Activated CD4-positive, alpha-beta memory T cell treated with anti-CD3 and anti-CD28 coated beads, Interleukin-2, amount 10 ng/mL, durations not matched to agents 7 days and 5 days (primary cell): Measurements from ENCODE around the gene SH2D4B. TPM values are rescaled to one million over a fixed set of nuclear protein-coding genes. Genes with fewer than 3 reads are reported as not detected.
"Not testable (repeated sequence)": the region's sequence is repeated elsewhere in the genome, so short reads cannot be mapped to it uniquely, and the experiment has no call there.

Source experiments
- CTCF ChIA-PET: fragments of 350-600 bp; sonication (Branson Sonifier 250); formaldehyde crosslinking; loops from one replicate; lab custom pipeline; 2021; ENCODE audit warnings: antibody characterized with exemption, inconsistent platforms; lab: Charles Lee
- POLR2A ChIA-PET: fragments of 350-600 bp; sonication (Branson Sonifier 250); formaldehyde crosslinking; loops from one replicate; lab custom pipeline; 2021; ENCODE audit warnings: antibody characterized with exemption; lab: Charles Lee
- DNase-seq: peaks from one replicate; pipeline ENCODE4 v3.0.0-alpha.2; 2020
- H3K27ac Mint-ChIP-seq: one replicate; pipeline ENCODE4 v1.8.0; 2021; ENCODE audit warnings: mild to moderate bottlenecking, mixed read lengths
- H3K27me3 Mint-ChIP-seq: one replicate; pipeline ENCODE4 v1.8.0; 2021; ENCODE audit warnings: mixed read lengths
- H3K36me3 Mint-ChIP-seq: one replicate; pipeline ENCODE4 v1.8.0; 2021; ENCODE audit warnings: low read depth, mixed read lengths
- H3K4me1 Mint-ChIP-seq: one replicate; pipeline ENCODE4 v1.8.0; 2021; ENCODE audit warnings: mixed read lengths
- H3K4me3 Mint-ChIP-seq: one replicate; pipeline ENCODE4 v1.8.0; 2021; ENCODE audit warnings: mild to moderate bottlenecking, mixed read lengths
- H3K9me3 Mint-ChIP-seq: one replicate; pipeline ENCODE4 v1.8.0; 2021; ENCODE audit warnings: mixed read lengths
- total RNA-seq, 2 experiments: library from RNA; stranded (reverse); gene quantifications; one replicate each; pipeline ENCODE4 v1.2.3, GENCODE V29; 2021

The SH2D4B gene
- total RNA-seq, 2 experiments from 2014 or later, result 0.13 to 0.15 TPM

DNA sequence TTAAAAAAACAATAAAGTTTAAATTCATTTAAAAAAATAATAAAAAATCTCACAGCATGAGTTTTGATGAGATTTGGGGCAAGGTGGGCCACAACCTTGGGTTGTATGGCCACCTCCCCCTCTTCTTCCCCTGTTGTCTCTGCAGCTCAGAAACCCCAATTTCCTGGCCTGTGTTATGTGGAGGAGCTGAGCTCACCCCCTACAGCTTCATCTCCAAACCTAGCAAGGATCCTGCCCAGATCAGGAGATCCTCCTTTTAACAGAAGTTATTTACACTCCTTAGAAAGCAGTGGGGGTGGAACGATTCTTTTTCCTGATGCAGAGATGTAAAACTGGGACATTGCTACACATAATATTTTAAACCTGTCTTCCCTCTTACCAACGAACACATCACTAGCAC lies 6.9 kb upstream of the SH2D4B start:
- Mint-ChIP-seq H3K9me3 (no peaks in the 10 kb centered on the region), H3K27ac (peak overlapping the region; percentile 92), H3K4me1 (peaks cover 68% of the 10 kb centered on the region), H3K36me3 (peaks cover 28% of the 10 kb centered on the region), H3K4me3 (peak overlapping the region; percentile 36), H3K27me3 (no peaks in the 10 kb centered on the region)
- ChIA-PET POLR2A (interaction anchor here (0.9 to 1.0 kb wide), 3 partner anchors 10 to 27 kb away, joined by 3 to 4 read pairs (median 4); no protein-coding TSS in a partner anchor), CTCF (interaction anchor here (0.7 to 4.0 kb wide), 6 partner anchors 19 to 86 kb away, joined by 3 to 25 read pairs (median 6); no protein-coding TSS in a partner anchor)
- peak; percentile 32 for DNase-seq

DNA sequence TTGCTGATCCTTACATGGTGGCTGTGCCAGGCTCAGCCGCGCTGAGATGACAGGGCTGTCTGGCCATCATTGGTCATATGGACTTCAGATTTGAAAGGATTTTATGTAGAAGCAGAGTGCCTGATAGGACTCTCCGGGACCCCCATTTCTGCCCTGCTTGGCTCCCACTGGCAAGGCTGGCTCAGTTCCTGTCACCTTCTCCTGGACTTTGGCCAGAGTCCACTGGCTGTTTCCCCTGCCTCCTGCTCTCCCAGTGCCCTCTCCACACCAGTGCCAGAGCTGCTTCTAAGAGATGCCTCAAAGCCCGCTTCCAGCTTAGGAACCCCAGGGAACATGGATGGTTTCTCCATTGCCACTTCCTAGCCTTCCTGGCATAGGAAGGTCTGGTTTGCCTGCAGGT lies 5.1 kb upstream of the SH2D4B start:
- Mint-ChIP-seq H3K27me3 (no peaks in the 10 kb centered on the region), H3K27ac (peak overlapping the region; percentile 32), H3K4me3 (no peak overlapping the region), H3K9me3 (no peaks in the 10 kb centered on the region), H3K4me1 (peaks cover 62% of the 10 kb centered on the region), H3K36me3 (peaks cover 25% of the 10 kb centered on the region)
- POLR2A ChIA-PET, result no interaction called here
- CTCF ChIA-PET, result no interaction called here
- DNase-seq, result no peak

DNA sequence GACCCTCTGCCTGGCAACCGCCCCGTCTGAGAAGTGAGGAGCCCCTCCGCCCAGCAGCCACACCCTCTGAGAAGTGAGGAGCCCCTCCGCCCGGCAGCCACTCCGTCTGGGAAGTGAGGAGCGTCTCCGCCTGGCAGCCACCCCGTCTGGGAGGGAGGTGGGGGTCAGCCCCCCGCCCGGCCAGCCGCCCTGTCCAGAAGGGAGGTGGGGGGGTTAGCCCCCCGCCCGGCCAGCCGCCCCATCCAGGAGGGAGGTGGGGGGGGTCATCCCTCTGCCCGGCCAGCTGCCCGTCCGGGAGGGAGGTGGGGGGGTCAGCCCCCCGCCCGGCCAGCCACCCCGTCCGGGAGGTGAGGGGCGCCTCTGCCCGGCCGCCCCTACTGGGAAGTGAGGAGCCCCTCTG lies 3.6 kb upstream of the SH2D4B start:
- H3K27ac Mint-ChIP-seq, H3K27me3 Mint-ChIP-seq, H3K9me3 Mint-ChIP-seq, H3K4me3 Mint-ChIP-seq, DNase-seq, CTCF ChIA-PET: not testable (repeated sequence)
- peaks cover 14% of the 10 kb centered on the region for H3K36me3 Mint-ChIP-seq
- H3K4me1 Mint-ChIP-seq, result peaks cover 50% of the 10 kb centered on the region
- POLR2A ChIA-PET, result interaction anchor here (0.6 kb wide), 1 partner anchor 151 kb away, joined by 3 read pairs; no protein-coding TSS in a partner anchor

DNA sequence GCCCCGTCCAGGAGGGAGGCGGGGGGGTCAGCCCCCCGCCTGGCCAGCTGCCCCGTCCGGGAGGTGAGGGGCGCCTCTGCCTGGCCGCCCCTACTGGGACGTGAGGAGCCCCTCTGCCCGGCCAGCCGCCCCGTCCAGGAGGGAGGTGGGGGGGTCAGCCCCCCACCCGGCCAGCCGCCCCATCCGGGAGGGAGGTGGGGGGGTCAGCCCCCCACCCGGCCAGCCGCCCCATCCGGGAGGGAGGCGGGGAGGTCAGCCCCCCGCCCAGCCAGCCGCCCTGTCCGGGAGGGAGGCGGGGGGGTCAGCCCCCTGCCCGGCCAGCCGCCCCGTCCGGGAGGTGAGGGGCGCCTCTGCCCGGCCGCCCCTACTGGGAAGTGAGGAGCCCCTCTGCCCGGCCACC lies 3.1 kb upstream of the SH2D4B start:
- DNase-seq, CTCF ChIA-PET, H3K4me3 Mint-ChIP-seq, H3K9me3 Mint-ChIP-seq, H3K27ac Mint-ChIP-seq, H3K27me3 Mint-ChIP-seq, H3K36me3 Mint-ChIP-seq: not testable (repeated sequence)
- peaks cover 44% of the 10 kb centered on the region for H3K4me1 Mint-ChIP-seq
- POLR2A ChIA-PET, result interaction anchor here (0.6 kb wide), 1 partner anchor 152 kb away, joined by 3 read pairs; no protein-coding TSS in a partner anchor

DNA sequence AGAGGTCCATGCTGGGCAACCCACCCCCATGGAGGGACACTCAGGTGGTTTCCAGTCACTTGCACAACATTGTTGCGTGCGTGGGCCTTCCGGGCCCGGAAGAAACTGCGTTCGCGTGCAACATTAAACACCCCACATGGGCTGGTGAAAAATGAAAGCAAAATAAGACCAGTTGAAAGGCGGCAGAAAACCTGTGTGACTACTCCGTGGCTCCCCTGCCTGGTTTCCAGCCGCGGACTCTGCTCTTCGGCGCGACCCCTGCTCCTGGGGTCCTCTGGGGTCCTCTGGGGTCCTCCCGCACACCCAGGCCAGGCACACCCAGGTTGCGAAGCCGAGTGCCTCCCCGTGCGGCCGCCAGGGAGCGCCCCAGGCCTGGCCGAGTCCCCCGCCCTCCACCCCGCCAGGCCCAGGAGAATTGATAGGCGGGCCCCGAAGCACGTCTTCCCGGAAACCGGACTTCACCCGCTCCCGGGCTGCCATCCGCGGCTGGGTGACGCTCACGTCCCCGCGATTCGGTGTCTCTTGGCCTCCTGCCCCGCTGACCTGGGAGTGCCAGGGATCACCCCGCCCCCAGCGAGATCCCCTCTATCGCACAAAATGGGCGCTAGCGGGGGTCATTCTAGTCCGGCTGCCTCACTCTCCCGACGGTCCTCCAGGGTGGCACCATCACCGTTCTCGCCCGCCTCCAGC lies 1.9 kb upstream of the SH2D4B start:
- Mint-ChIP-seq H3K9me3 (no peaks in the 10 kb centered on the region), H3K27ac (peak overlapping the region; percentile 96), H3K4me1 (peaks cover 38% of the 10 kb centered on the region), H3K4me3 (peak overlapping the region; percentile 85), H3K27me3 (no peaks in the 10 kb centered on the region), H3K36me3 (peaks cover 7% of the 10 kb centered on the region)
- ChIA-PET CTCF (interaction anchor here (0.6 to 2.0 kb wide), 7 partner anchors 30 to 158 kb away, joined by 3 to 9 read pairs (median 4); partner anchors contain the start of gene PRXL2A), POLR2A (interaction anchor here (0.9 to 1.2 kb wide), 5 partner anchors 11 to 82 kb away, joined by 3 to 6 read pairs (median 3); no protein-coding TSS in a partner anchor)
- DNase-seq, result peak; percentile 81

DNA sequence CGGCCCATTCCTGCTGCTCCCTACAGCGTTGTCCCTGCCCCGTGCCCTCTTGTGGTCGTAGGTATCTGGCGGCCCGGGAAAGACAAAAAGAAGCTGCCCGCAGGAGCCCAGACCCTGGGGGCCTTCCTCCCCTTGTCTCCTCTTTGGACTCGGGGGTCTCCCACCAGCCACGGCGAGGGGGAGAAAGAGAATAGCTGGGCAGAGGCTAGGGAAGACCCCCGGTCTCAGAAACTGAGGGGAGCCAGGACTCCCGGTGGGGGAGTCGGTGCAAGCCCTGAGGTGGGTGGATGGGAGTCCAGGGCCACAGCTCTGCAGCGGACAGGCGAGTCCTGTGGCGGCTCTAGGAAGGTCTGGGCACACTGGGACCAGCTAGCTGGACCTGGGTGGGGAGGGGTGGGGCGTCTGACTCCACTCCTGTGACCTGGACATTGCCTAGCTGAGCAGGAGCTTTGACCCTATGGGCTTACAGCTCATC lies 1.3 kb upstream of the SH2D4B start:
- Mint-ChIP-seq H3K9me3 (no peaks in the 10 kb centered on the region), H3K27me3 (no peaks in the 10 kb centered on the region), H3K4me1 (peaks cover 38% of the 10 kb centered on the region), H3K4me3 (peak overlapping the region; percentile 85), H3K36me3 (peaks cover 7% of the 10 kb centered on the region), H3K27ac (peak overlapping the region; percentile 96)
- no peak for DNase-seq
- ChIA-PET CTCF (interaction anchor here (0.6 to 2.0 kb wide), 8 partner anchors 31 to 158 kb away, joined by 3 to 9 read pairs (median 4); partner anchors contain the start of gene PRXL2A), POLR2A (interaction anchor here (0.9 to 1.2 kb wide), 5 partner anchors 11 to 83 kb away, joined by 3 to 6 read pairs (median 3); no protein-coding TSS in a partner anchor)

DNA sequence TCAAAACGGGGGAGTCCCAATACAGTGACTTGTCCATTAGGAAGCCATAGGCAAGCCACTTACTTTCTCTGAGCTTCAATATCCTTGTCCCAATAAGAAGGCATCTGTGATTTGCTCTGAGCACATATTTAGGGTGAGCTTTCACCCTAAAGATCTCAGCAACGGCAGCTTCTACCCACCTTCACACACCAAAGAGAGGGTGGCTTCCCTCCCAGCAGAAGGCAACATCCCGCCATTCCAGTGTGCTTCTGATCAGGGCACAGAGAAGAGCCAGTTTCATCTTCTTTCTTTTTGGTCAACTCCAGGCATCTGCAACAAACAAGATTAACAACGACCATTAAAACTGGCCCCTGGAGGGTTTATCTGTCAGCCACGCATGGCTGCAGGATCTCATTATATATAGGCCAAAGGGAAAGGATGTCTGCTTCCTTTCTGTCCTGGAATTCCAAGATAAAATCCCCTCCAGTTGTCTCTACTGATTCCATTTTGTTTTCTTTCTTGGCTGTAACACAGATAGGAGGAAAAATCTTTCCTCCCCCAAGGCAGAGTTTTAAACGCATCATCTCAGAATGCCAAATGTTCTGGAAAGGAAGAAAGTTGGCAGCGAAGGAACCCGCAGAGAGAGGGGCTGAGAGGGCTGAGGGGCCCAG lies 491 bp upstream of the SH2D4B start:
- POLR2A ChIA-PET, result interaction anchor here (0.9 to 1.2 kb wide), 4 partner anchors 11 to 84 kb away, joined by 3 to 4 read pairs (median 3); no protein-coding TSS in a partner anchor
- H3K36me3 Mint-ChIP-seq, result peaks cover 7% of the 10 kb centered on the region
- DNase-seq, result no peak
- H3K27me3 Mint-ChIP-seq, result no peaks in the 10 kb centered on the region
- no peak overlapping the region for H3K27ac Mint-ChIP-seq
- no peaks in the 10 kb centered on the region for H3K9me3 Mint-ChIP-seq
- H3K4me1 Mint-ChIP-seq, result peaks cover 37% of the 10 kb centered on the region
- CTCF ChIA-PET, result interaction anchor here (0.6 to 2.0 kb wide), 8 partner anchors 31 to 335 kb away, joined by 3 to 9 read pairs (median 4); partner anchors contain the start of gene PRXL2A
- peak overlapping the region; percentile 85 for H3K4me3 Mint-ChIP-seq

DNA sequence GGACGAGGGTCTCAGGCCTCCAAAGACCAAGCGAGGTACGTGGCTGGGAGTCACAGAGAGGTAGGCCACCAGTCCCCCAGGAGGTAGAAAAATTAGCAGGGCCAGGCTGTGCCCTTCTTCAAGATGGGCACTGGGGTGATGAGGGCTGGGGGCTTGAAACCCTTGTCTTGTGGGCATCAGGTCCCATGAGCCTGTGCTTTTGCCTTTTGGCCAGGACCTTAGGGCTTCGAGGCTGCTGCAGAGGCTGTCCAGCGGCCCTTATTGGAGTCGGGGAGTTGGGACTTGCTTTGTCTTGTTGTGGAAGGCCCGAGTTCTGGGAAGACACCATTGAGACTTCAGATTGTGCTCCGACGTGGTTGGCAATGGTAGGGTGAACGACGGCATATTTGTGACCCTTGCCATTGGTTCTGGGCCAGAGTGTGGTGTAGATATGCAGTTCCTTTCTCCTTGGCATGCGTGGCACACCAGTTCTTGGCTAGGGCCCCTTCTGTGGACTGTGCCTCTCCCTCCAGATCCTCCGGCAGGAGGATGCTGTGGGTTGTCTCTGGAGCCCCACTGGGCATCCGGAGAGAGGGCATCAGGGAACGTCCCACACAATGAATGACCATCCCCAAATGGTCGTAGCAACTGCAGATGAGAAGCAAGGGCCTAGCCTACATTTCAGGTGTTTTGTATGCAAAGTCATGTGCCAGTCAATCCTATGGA lies 931 bp downstream of the SH2D4B start:
- CTCF ChIA-PET, result no interaction called here

DNA sequence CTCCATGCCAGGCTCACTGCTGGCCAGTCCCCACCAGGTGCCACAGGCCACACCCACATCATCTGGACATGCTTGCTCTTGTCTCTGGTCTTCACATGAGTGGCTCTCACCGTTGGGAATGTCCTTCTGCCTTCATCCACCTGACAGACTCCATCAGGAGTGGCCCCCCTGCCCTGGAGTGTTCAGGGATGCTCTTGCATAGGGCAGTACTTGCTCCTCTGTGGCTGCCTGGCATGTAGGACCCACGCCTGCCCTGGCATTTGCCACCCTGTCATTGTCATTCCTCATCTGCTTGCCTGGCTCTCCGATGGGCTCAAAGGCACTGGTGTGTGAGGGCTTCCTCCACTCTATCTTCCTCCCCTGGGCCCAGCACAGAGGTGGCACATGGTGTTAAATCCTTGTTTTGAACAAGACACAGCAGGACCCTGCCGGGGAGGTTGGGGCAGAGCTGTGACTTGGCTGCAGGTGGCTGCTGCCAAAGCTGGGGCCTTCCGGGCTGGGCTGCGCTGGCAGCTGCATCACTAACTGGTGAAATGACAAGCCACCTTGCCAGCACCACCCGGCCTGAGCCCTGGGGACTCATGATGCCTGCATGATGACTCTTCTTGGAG lies 1.8 kb downstream of the SH2D4B start:
- DNase-seq, result no peak
- Mint-ChIP-seq H3K27ac (no peak overlapping the region), H3K27me3 (no peaks in the 10 kb centered on the region), H3K36me3 (peaks cover 3% of the 10 kb centered on the region), H3K9me3 (no peaks in the 10 kb centered on the region), H3K4me3 (no peak overlapping the region), H3K4me1 (peaks cover 30% of the 10 kb centered on the region)
- ChIA-PET POLR2A (no interaction called here), CTCF (interaction anchor here (1.5 kb wide), 1 partner anchor 157 kb away, joined by 3 read pairs; no protein-coding TSS in a partner anchor)

More for the DNA sequence above, 931 bp downstream of the SH2D4B start:
- POLR2A ChIA-PET, result no interaction called here
- Mint-ChIP-seq H3K4me1 (peaks cover 30% of the 10 kb centered on the region), H3K9me3 (no peaks in the 10 kb centered on the region), H3K4me3 (no peak overlapping the region), H3K36me3 (peaks cover 3% of the 10 kb centered on the region), H3K27ac (no peak overlapping the region), H3K27me3 (no peaks in the 10 kb centered on the region)
- DNase-seq, result no peak

DNA sequence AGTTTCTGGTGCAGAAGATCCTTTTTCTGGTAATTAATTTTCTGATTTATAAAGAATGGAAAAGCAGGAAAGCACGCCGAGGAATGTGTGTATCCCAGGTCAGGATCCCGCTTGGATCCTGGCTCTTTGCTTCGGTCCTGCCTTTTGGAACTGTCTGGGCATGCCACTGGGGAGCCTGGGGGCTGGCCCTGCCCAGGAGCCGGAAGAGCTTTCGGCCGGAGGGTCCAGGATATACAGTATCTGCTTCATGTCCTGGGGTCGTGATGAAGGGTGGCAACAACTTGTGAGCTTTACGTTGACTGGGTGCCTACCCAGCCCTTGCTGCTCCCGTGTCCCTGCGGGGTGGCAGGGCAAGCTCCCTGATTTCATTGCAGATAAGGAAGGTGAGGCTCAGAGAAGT lies 2.4 kb downstream of the SH2D4B start:
- H3K4me3 Mint-ChIP-seq, result no peak overlapping the region
- peaks cover 3% of the 10 kb centered on the region for H3K36me3 Mint-ChIP-seq
- H3K4me1 Mint-ChIP-seq, result peaks cover 30% of the 10 kb centered on the region
- H3K27me3 Mint-ChIP-seq, result no peaks in the 10 kb centered on the region
- DNase-seq, result no peak
- ChIA-PET POLR2A (no interaction called here), CTCF (interaction anchor here (0.5 to 1.5 kb wide), 2 partner anchors 15 to 158 kb away, joined by 3 to 4 read pairs; no protein-coding TSS in a partner anchor)
- no peaks in the 10 kb centered on the region for H3K9me3 Mint-ChIP-seq
- no peak overlapping the region for H3K27ac Mint-ChIP-seq

DNA sequence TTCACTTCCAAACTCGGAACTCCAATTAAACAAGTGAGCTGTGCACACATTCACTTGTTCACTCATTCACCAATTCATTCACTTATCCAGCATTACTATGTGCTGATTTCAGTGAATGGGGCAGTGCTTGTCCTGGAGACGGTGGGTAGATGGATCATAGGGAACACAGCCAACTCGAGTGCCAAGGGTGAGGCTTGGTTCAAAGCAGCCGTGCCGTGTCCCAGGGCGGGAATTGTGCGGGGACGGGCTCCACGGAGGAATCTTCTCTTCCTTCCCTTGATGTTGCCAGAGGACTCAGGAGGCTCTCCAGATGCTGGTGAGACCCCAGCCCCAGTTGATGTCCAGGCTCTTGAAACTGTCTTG lies 2.9 kb downstream of the SH2D4B start:
- no peaks in the 10 kb centered on the region for H3K27me3 Mint-ChIP-seq
- peaks cover 26% of the 10 kb centered on the region for H3K4me1 Mint-ChIP-seq
- DNase-seq, result no peak
- no peaks in the 10 kb centered on the region for H3K36me3 Mint-ChIP-seq
- H3K9me3 Mint-ChIP-seq, result no peaks in the 10 kb centered on the region
- no peak overlapping the region for H3K27ac Mint-ChIP-seq
- POLR2A ChIA-PET, result interaction anchor here (1.2 kb wide), 1 partner anchor 129 kb away, joined by 3 read pairs; no protein-coding TSS in a partner anchor
- CTCF ChIA-PET, result interaction anchor here (0.5 to 1.5 kb wide), 3 partner anchors 14 to 158 kb away, joined by 3 to 5 read pairs (median 4); no protein-coding TSS in a partner anchor
- H3K4me3 Mint-ChIP-seq, result no peak overlapping the region
